ENCODE data around the gene PLEKHD1.
"Not testable (repeated sequence)": the region's sequence is repeated elsewhere in the genome, so short reads cannot be mapped to it uniquely, and the experiment has no call there.

Gene PLEKHD1

DNA sequence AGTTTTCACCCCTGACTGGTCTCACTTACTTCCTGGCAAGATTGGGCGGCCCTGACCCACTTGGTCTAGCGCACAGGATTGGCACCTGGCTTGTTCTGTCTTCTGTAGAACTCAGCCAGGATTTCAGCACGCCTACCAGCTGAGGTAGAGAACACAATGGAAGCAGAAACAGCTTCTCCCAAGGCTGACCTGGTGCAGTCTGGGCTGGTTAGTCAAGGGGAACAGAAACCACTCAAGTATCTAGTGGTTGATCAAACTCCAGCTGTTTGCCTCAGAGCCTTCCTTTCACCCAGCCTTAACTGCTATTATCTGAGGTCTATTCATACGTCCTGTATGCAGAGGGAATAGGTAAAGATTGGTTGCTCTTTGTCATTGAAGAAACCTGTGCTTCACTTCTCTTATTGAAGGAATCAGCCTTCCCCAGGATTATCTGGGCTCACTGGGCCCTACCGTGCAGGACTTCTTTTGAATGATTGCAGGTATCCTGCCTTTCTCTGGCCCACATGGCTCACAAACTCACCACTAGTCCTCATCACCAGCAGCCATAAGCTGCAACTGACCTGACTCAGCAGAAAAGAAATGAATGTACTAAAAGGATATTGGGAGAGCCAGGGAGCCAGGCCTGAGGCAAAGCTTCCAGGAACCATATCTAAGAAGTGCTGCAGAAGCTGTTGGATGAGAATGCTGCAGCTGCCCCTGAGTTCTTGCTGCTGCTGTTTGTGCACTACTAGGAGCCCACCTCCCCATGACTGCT lies 2.5 kb upstream of the PLEKHD1 start:
- no peak for DNase-seq (ENCODE audit: low read depth)

DNA sequence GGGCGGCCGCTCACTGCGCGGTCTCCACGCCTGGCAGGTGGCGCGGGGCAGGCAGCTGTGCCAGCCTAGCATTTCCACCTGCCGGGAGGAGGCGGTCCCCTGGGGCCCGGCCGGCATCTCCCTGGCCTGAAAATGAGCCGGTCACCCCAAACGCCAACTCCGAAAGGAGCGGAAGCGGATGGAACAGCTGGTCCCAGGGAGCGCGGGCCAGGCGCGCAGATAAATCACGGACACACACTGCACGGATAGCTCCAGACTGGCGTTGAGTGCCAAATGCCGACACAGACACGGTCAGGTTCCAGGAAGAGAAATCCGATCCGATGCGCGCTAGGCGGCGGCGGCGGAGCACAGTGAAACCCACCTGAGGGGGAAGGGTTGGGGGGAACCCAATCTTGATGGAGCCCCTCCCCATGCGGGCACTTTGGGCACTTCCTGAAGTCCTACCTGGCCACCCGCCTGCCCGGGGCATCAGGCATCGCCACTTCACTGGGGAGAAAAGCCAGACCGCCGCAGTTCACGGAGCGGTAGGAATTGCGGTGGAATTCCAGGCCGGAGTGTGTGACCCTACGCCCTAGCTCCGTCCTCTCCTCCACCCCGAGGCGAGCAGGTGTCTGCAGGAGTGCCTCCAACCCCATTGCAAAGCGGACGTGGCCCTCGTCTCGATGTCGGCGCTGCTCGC lies 624 bp upstream of the PLEKHD1 start:
- DNase-seq (ENCODE audit: low read depth) = no peak

DNA sequence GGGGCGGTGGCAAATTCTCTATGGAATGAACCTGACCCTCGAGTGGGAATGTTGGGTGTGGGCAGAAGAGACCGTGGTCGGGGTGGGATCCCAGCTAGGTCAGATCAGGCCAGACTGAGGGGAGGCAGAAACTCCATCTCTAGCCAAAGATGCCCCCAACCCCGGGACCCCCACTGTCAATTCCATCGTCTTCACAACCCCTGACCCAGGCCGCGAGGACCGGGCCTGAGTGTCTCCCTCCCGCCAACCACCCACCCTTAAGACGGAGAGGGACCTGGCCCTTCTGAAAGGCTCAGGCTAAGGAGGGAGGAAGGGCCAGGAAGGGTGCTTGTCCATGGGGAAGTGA lies 760 bp downstream of the PLEKHD1 start:
- DNase-seq (ENCODE audit: low read depth) = no peak

DNA sequence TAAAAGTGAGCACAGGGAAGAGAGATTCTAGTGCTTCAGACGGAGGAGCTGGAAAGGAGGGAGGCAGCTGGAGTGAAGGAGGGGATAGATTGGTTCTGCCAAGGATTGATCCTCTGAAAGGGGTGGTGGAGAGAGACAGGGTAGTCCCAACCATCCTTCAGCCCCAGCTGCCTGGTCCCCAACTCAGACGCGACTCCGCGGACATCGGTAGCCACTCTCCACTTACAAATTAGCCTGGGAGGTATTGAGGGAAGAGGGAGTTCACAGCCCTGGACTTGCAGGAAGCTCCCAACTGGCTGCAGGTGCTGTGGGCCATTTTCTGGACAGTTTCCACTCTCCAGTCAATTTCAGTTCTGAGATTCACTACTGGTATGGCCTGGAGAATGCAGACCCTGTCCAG lies 1.2 kb downstream of the PLEKHD1 start:
- no peak for DNase-seq (ENCODE audit: low read depth)

DNA sequence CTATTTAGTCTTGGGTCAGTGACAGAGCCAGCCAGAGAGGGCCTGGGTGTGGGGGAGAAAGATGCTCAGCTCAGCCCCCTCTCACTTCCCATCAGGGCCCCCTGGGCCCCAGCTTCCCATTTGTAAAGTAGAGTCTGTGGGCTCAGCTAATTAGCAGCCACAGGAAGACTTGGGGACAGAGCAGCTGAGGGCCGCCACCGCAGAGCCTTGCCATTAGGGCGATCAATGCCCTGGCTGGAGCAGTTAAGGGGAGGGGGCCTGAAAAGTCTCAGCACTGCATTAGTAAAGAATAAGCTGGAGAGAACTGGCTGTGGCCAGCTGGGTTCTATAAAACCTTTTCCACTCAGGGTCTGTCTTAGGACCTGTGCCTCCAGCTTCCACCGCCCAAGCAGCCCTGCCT lies 2.7 kb downstream of the PLEKHD1 start:
- DNase-seq (ENCODE audit: low read depth) = no peak

DNA sequence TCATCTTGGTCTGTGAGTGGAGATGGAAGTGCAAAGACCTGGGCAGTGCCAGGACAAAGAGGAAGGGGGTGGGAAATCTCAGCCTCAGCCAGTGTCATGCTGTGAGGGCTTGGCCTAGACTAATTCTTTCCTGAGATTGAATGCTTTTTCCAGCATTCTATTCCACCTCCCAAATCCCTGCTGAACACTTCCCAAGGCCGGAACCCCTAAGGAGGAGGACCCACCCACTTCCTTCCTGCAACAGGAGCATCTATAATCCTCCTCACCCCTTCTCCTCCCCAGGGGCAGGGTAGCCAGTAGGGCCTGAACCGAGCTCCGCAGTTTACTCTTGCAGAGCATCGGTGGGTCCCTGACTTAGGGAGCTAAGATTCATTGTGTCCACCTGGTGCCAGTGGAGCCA lies 3.2 kb downstream of the PLEKHD1 start:
- no peak for DNase-seq (ENCODE audit: low read depth)

DNA sequence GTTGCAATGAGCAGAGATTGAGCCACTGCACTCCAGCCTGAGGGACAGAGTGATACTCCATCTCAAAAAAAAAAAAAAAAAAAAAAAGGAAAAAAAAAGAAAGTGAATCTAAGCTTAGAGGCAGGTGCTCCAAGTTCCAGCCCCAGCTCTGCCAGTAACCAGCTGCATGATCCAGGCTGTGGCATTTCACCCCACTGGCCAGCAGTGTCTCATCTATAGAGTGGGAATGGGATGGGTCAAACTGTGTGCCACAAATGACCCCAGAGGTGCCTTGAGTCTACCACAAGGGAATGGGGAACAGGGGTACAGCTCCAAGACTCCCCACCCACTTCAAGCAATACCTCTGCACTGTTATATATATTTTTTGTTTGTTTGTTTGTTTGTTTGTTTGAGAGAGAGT lies 5.0 kb downstream of the PLEKHD1 start:
- DNase-seq (ENCODE audit: low read depth) = no peak

DNA sequence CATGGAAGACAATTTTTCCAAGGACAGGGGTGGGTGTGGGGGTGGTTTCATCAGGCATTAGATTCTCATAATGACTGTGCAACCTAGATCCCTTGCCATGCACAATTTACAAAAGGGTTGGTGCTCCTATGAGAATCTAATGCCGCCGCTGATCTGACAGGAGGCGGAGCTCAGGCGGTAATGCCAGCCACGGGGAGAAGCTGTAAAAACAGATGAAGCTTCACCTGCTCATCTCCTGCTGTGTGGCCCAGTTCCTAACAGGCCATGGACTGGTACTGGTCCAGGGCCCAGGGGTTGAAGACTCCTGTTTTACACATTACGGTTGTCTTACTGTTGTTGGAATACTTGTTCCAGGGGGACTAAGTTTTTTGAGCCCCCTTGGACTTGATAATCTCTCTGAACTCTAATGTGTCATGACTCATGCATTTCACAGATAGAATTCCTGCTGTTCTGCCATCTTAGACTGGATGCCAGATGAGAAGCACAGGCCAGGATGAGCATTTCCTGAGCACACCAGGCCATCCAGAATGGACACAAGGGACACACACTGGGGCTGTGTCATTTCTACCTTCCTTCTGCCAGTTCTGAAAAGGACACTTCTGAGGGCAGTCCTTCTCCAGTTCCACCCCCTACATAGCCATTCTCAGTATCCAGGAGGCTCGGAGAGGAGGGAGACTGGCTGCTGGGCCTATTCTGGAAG lies 5.8 kb downstream of the PLEKHD1 start:
- no peak for DNase-seq (ENCODE audit: low read depth)

DNA sequence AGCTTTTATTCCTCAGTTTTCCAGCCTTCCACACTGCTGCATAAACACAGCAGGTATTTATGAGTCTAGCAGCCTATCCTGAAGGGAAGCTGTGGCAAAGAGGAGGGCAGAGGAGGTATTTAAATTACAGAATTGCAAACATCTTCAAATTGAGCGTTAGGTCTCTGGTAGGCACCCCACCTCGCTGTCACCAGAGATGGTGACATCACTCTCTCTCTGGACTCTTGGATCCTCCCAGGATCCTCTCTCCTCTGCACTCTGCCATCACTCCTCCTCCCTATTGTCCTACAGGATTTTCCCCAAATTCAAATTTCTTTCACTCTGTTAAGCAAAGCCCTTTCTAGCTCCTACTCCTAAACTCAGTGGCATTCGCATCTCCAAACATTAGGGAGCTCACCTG lies 6.7 kb downstream of the PLEKHD1 start:
- DNase-seq (ENCODE audit: low read depth) = no peak

DNA sequence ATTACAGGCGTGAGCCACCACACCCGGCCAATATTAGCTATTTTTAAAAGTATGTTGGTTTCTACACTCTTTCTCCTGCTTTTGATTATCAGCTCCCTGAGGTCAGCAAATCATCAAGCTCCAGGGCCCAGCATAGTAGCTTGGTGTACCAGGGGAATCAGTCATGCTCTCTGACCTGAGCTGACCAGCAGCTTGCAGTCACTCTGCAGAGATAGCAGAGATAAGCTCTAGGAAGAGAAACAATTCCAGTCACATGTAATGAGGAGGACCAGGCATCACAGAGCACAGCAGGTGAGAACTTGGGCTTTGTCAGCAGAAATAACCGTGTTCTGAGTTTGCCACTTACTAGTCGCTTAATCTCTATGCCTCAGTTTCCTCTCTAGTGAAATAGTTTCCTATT lies 8.5 kb downstream of the PLEKHD1 start:
- no peak for DNase-seq (ENCODE audit: low read depth)

DNA sequence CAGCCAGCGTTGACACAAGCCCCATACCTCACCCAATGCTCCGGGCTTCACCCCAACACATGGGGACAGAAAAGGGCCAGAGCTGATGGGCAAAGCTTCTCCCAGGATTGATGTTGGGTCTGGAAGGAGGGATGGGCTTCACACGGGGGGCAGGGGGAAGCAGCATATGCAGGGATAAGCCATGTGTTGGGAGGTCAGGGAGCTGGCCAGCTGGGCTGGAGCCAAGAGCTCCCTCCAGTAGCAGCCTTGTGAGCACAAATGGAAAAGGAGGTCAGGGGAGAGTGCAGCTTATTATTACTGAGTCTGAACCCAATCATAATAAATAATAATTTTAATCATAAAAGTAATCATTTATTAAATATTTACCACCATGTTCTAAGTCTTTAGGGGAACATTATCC lies 9.3 kb downstream of the PLEKHD1 start:
- no peak for DNase-seq (ENCODE audit: low read depth)

DNA sequence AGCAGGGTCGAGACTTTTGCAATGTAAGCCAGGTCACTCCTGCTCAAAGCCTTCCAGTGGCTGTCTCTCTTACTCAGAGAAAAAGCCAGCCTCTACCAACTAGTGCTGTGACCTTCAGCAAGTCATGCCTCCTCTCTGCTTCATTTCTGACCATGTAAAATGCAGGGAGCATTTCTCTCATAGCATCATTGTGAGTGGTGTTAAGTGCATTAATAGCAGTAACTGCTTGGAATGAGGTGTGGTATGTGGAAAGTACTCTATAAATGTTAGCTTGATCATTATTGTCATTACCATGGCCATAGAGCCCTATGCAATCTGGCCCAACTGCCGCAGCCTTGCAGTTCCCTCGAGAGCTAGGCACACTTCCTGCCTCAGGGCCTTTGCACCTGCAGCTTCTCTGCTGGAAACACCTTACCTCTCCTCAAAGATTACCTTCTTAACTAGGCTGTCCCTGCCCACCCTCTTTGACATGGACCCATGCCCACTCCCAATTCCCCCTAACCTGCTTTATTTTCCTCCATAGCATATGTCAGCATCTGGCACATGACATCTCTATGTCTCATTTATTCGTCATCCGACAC lies 10.9 kb downstream of the PLEKHD1 start:
- DNase-seq (ENCODE audit: low read depth) = no peak

DNA sequence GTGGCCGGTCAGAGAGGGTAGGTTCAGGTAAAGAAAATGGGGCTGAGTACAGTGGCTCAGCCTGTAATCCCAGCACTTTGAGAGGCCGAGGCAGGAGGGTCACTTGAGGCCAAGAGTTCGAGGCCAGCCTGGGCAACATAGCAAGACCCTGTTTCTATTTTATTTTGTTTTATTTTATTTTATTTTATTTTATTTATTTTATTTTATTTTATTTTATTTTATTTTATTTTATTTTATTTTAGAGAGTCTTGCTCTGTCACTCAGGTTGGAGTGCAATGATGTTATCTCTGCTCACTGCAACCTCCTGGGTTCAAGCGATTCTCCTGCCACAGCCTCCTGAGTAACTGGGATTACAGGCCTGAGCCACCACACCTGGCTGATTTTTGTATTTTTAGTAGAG lies 13.3 kb downstream of the PLEKHD1 start:
- DNase-seq (ENCODE audit: low read depth) = not testable (repeated sequence)

DNA sequence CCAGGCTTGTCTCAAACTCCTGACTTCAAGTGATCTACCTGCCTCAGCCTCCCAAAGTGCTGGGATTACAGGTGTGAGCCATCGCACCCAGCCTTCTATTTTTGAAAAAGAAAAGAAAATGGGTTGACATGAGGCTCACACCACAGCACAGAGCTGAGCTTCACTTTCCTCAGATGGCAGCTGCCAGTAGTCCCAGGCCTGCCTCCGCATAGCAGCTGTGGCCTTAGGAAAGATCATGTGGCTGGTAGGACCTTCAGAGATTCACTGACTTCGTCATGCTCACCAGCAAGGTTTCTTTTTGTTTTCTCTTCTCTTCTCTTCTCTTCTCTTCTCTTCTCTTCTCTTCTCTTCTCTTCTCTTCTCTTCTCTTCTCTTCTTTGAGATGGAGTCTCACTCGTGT lies 13.8 kb downstream of the PLEKHD1 start:
- DNase-seq (ENCODE audit: low read depth) = not testable (repeated sequence)

DNA sequence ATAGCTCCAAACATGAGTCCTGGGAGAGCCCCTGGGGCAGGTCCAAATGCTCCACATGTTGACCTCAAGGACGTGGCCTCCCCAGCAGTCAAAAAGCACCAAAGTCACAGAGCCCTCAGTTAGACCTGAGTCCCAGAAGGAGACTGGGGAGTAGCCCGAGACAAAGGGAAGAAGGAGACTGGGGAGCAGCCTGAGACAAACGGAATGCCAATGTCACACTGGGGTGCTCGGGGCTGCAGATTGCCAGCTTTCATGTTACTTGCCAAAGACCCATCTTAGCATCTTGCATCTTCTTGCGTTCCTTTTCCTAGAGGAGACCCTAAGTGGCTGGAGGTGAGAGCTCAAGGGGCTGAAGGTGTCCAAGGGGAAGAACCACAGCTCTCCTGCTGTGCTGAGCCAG lies 14.9 kb downstream of the PLEKHD1 start:
- no peak for DNase-seq (ENCODE audit: low read depth)

DNA sequence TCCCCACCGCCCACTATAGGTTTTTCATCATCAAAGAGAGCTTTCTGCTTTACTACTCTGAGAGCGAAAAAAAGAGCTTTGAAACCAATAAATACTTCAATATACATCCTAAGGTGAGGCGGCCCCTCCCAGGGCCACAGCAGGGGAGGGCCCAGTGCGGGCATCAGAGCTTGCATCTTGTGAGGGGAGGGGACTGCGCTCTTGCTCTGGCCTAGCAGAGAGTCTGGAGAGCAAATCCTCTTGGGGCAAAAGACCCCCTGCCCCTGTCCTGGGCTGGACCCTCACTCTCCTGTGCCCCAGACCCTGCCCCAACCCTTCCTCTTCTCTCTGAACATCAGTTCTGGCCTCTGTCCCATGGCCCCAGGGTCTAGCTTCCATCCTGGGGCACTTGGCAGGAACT lies 15.6 kb downstream of the PLEKHD1 start:
- no peak for DNase-seq (ENCODE audit: low read depth)

DNA sequence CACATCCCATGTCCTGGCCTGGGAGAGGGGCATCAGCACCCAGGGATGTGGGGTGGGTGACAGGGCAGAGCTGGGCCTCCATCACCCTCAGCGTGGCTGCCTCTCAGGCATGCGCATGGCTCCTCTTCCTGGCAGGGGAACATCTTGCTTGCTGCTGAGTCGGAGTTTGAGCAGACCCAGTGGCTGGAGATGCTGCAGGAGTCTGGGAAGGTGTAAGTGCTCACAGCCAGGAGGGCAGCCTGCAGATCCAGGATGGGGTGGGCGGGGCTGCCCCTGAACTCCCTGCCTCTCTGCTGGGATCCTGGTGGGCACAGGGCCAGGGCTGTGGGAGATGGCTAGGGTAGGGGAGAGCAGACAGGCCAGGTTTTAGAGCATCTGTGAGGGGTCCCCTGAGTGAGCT lies 16.2 kb downstream of the PLEKHD1 start:
- DNase-seq (ENCODE audit: low read depth) = no peak

DNA sequence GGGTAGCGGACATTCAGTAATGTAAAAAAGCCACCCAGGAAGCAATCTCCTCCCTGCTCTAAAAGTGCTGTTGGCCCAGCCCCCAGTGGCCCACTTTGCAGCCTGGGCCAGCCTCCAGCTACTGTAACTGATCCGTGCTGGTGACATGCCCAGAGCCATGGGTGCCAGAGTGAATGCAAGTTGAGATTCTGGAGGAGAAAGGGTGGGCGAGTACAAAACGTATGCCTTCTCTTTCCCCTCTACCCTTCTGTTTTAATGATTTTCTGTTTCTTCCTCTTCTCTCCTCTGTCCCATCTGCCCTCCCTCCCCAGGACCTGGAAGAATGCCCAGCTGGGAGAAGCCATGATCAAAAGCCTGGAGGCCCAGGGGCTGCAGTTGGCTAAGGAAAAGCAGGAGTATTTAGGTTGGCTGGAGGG lies 16.9 kb downstream of the PLEKHD1 start:
- no peak for DNase-seq (ENCODE audit: low read depth)

DNA sequence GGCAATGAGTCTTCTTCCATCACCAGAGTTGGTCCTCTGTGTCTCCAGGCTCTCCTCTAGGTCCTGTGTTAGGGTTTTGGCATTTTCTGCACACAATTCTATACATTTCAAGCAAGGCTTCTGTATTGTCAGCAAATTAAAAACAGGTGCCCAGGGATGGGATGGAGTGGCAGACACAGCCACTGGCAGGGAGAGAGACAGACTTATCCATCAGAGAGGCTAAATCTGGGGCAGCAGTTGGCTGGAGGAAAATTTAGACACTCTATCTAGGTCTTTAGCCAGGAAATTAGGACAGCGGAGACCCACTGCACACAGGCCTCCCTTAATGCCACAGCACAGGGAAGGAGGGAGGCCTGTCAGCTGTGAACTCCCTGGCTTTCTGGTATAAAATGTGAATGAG lies 20.2 kb downstream of the PLEKHD1 start:
- DNase-seq (ENCODE audit: low read depth) = no peak

DNA sequence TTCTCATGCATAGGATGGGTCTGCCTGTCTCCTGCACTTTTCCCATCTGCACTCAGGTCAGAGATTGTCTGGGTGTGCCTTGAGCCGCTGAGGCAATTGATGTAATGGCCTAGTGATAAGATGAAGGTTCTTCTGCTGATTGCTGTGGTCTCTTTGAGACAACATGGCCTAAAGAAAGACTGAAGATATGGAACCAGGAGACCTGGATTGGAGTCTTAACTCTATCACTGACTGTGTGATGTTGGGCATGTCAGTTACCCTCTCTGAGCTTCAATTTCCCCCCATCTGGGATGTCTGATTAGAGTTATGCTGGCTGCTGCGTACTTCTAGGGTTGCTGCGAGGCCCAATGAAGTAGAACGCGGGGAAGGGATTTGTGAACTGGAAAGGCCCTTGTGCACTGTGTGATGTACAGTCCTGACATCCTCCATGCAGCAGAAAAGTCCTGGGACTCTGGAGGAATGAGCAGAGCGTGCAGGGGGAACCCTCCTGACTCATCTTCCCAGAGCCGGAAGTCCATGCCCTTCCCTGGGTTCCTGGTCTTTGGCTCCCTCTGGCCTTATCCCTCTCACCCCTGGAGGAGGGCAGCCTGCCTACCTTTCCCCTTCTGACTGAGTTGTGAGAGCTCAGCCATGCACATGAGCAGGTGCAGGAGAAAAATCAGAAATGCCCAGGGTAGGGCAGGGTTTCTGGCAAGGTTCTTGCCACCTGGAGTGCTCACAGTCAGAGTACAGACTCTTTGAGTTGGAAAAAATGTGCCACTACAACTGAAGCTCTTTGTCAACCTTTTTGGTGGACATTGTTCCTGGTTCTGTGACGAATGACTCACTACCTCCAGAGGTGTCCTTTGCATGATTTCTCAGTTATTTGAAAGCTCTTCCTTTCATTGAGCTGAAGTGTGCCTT lies 21.1 kb downstream of the PLEKHD1 start:
- no peak for DNase-seq (ENCODE audit: low read depth)

DNA sequence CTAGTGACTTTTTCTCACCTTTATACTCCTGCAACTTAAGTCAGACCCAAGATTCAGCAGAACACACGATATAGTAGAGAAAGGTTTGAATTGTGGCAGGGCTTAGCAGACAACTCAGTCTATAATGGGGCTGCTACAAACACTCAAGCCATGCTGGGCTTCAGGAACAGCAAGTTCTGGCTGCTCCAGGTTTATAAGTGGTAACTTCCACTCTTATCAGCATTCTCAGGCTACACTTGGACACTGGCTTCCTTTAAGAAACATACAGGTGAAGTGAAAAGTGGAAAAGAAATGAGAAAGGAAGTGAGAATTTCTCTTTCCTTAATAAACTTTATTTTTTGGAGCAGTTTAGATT lies 21.7 kb downstream of the PLEKHD1 start:
- DNase-seq (ENCODE audit: low read depth) = no peak

Data from stimulated activated CD8-positive, alpha-beta memory T cell treated with anti-CD3 and anti-CD28 coated beads, Interleukin-15, amount 100 ng/mL, for 24 hours (primary cell).